SK-N-SH (cell line): Measurements from ENCODE around the gene MAT1A.

Experiments
- CTCF ChIP-seq: fragments of 200-600 bp; sonication (generic); IDR thresholded peaks from 2 replicates; pipeline ENCODE4 v1.6.1; 2017; ENCODE audit warnings: antibody characterized with exemption, mild to moderate bottlenecking, moderate library complexity
- FOSL2 ChIP-seq: IDR thresholded peaks from 2 replicates; pipeline ENCODE4 v1.4.0; 2012; ENCODE audit warnings: low read depth, mild to moderate bottlenecking, moderate library complexity, borderline replicate concordance
- MXI1 ChIP-seq: IDR thresholded peaks from 2 replicates; pipeline ENCODE4 v1.6.1; 2012; ENCODE audit warnings: mild to moderate bottlenecking, low read depth, low read length, improper control_type of control experiment
- PBX3 ChIP-seq: IDR thresholded peaks from 2 replicates; pipeline ENCODE4; 2012
- REST ChIP-seq: IDR thresholded peaks from 2 replicates; pipeline ENCODE4 v1.6.1; 2012; ENCODE audit warnings: mild to moderate bottlenecking, low read depth, low read length, moderate library complexity
- SIN3A ChIP-seq: IDR thresholded peaks from 2 replicates; pipeline ENCODE4 v1.6.1; 2012; ENCODE audit warnings: low read depth, mild to moderate bottlenecking, low read length, moderate library complexity, borderline replicate concordance
- SMC3 ChIP-seq: IDR thresholded peaks from 2 replicates; pipeline ENCODE4 v1.6.1; 2012; ENCODE audit warnings: low read depth, low read length, improper control_type of control experiment

- TF ChIP-seq CTCF = no peak
- TF ChIP-seq SMC3 = no peak
- no peak for TF ChIP-seq REST
- no peak for TF ChIP-seq SIN3A
- TF ChIP-seq MXI1 = no peak
- no peak for TF ChIP-seq PBX3
- TF ChIP-seq FOSL2 = no peak
These were observed 3.3 kb upstream of the MAT1A start for GRCh38 chr10:80292607-80293239.
